H54 (cell line): ENCODE measurements around the gene POU2AF2.

Source experiments
- DNase-seq: peaks from one replicate; pipeline ENCODE4 v3.0.0; 2011; ENCODE audit warnings: low spot score, mixed read lengths; ENCODE audit not compliant: insufficient read length
- FAIRE-seq: peaks from 3 replicates; lab custom pipeline; 2011; peaks lifted over from hg19 to GRCh38; lab: Jason Lieb, UNC
- POLR2A ChIP-seq: IDR thresholded peaks from 2 replicates; pipeline ENCODE4 v1.6.1; 2011; ENCODE audit warnings: low read depth, mild to moderate bottlenecking, low read length

The POU2AF2 gene

DNA sequence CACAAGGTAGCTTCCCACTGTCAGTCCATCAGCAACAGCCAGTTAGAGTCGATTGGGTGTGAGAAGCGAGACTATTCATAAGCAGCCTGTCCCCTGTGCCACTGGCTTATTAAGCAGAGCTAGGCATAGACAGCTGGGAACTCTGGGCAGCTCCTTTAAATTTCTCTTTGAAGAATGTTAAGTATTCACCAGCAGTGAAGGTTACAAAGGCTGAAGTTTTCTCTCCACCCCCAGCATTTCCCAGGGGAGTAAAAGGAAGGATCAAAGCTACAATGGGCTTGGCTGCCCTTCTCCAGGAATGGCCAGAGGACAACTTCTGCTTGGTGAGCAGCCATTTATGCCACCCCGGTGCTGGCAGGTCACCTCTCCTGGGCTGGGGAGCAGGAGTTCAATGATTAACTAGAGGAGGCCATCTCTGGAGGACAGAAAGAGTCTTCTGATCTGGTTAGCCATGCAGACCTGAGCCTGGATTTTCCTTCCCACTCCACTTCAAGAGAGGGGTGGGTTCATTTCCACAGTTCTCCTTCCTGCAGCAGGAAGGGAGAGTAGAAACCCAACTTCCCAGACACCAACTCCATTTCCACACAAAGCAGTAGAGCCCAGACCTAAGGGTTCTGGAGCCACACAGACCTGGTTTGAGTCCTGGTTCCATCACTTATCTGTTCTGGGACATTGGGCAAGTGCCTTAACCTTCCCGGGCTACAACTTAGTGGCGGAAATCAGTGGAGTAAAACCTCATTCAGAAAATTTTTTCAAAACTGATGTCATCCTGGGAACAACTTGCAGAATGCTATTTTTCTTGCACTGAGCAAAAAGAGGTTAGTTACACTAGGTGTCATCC lies 75.4 kb downstream of the POU2AF2 start:
- TF ChIP-seq POLR2A: no peak
- DNase-seq: no peak

DNA sequence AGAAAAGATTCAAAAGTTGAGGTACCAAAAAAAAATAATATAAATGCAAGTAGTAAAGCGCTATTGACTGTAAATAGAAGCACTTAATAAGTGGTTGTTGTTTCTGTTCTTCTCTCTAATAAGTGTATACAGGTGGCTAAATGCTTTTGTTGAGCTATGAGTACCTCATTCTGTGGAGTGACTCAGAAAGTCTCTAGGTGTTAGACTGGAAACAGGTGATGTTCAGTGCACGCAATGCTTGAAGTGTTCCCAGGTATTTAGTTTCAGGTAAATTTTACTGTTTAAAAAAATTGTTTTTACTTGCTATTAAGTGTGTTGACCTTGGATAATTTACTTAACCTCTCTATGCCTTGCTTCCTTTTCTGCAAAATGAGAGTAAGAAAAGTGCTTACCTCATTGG lies 77.0 kb downstream of the POU2AF2 start:
- FAIRE-seq (no peak), DNase-seq (no peak)
- no peak for TF ChIP-seq POLR2A

More for the DNA sequence above, 75.4 kb downstream of the POU2AF2 start:
- FAIRE-seq: no peak

DNA sequence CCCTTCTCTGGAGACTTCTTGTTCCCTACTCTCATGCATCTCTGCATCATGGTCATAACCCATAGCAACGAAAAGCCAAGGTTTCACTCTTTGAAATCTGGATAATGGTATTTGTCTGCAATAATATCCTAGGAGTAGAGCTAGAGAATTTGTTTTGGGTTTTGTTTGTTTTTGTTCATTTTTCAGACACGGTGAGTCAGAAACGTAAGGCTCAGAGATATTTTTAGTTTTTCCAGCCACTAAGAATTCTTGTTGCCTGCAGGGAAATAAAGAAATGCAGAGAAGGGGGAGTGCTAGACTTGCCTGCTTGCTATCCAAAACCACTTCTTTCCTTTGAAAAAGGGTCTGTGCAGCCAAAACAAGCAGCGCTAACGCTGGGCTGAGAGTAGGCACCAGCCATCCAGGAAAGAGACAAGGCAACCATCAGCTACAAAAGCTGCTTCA lies 78.8 kb downstream of the POU2AF2 start:
- FAIRE-seq: no peak
- DNase-seq: no peak
- no peak for TF ChIP-seq POLR2A

GRCh38 chr11:111325259-111325658 lies 79.7 kb downstream of the POU2AF2 start:
- no peak for DNase-seq
- no peak for FAIRE-seq
- TF ChIP-seq POLR2A: no peak

DNA sequence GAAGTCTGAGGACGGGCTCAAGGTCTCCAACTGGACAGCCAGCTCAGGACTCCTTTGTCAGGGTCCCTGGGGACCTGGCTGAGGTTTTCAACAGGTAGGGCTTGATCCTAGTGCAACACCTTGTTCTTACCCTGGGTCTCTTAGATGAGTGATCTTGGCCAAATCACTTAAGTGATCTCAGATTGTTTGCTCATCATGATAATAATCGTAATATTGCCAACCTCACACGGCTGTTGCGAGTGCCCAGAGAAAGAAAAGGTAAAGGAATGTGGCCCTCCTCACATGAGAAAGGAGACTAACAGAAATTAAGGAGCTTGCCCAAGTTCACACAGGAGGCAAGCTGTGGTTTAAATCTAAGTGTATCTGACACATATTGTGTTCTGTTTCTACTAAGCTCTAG lies 81.3 kb downstream of the POU2AF2 start:
- FAIRE-seq (no peak), DNase-seq (no peak)
- TF ChIP-seq POLR2A: no peak

- TF ChIP-seq POLR2A: no peak
- FAIRE-seq: no peak
- no peak for DNase-seq
These were observed 82.5 kb downstream of the POU2AF2 start for GRCh38 chr11:111327908-111328624.

- DNase-seq: no peak
- FAIRE-seq: no peak
These were observed 84.0 kb downstream of the POU2AF2 start for GRCh38 chr11:111329306-111330204.

GRCh38 chr11:111330234-111330893 lies 84.8 kb downstream of the POU2AF2 start:
- DNase-seq (no peak), FAIRE-seq (no peak)
- TF ChIP-seq POLR2A: no peak

More at GRCh38 chr11:111329306-111330204, 84.0 kb downstream of the POU2AF2 start:
- TF ChIP-seq POLR2A: no peak

DNA sequence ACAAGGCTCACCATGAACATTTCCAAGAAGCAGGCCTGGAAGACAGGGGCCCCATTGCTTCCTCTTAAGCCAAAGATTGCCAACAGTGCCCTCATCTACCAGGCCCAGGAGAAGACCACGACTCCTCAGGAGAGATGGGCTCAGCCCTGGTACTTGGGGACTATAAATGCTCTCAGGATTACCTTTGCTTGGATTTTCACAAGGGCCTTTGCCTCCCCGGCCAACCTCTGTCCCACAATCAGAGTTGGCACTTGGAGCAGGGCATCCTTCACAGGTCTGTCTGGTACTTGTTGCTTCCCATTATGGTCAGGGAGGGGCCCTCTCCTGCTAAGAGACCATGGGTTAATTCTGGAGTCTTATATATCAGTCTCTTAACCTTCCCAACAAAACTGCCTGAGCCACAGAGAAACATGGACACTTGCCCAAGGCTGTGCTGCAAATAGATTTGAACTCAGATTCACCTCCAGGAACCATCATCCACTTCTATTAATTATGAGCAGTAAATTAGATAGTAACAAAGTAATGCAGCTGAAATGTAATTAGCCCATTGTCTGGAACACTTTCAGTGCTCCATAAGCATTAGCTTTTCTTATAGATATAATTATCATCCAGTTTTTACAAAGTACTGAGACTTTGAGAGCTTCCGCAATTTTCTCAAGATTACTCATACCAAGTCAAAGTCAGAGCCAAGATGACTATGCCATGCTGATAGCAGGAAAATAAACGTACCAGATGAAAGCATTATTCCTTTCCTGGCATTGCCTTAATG lies 86.4 kb downstream of the POU2AF2 start:
- TF ChIP-seq POLR2A: no peak
- FAIRE-seq (no peak), DNase-seq (no peak)

GRCh38 chr11:111334532-111335502 lies 89.3 kb downstream of the POU2AF2 start:
- no peak for DNase-seq

DNA sequence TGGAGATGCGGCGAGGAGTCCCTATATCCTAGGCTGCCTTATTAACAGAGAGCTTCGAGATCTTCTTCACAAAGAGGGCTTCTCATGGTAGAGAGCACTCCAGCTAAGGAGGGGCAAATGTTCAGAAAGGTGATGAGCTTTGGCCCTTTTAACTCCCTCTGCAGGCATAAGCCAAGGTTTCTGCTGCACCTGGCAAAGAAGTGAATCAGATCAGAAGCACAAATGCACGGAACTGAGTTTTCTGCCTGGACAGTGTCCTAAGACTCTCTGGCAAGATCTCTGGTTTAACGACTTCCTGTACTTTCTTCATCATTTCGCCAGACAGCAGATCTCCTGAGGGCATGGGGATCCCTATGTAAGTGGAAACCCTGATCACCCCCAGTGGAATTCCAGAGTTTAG lies 90.0 kb downstream of the POU2AF2 start:
- TF ChIP-seq POLR2A: no peak
- DNase-seq (no peak), FAIRE-seq (no peak)

More at GRCh38 chr11:111334532-111335502, 89.3 kb downstream of the POU2AF2 start:
- no peak for TF ChIP-seq POLR2A
- no peak for FAIRE-seq
